Mesenchymal stem cell (in vitro differentiated cells and primary cell): ENCODE measurements around the gene ELAVL1.
A peak's percentile ranks its signal among the peaks of the same experiment; 100 is the strongest.

ENCODE experiments used
- DNase-seq: peaks from one replicate; pipeline ENCODE4 v3.0.0-alpha.2; 2013
- H2AFZ ChIP-seq: one replicate; pipeline ENCODE4 v1.6.1; 2013; ENCODE audit warnings: low read depth, mild to moderate bottlenecking, control low read depth, inconsistent platforms, low read length, moderate library complexity
- H2AK5ac ChIP-seq: 2 replicates; pipeline ENCODE4 v1.6.1; 2013; ENCODE audit warnings: low read length, moderate library complexity, mild to moderate bottlenecking, inconsistent platforms; ENCODE audit not compliant: severe bottlenecking
- H2BK120ac ChIP-seq: one replicate; pipeline ENCODE4 v1.6.1; 2013; ENCODE audit warnings: low read depth, mild to moderate bottlenecking, inconsistent platforms, low read length, moderate library complexity
- H2BK12ac ChIP-seq, 2 experiments: one replicate each; pipeline ENCODE4 v1.6.1; 2013; ENCODE audit warnings: inconsistent platforms in 2 of 2, low read length in 2 of 2, mild to moderate bottlenecking in 2 of 2, moderate library complexity in 2 of 2, control low read depth in 1 of 2
- H2BK15ac ChIP-seq: one replicate; pipeline ENCODE4 v1.6.1; 2013; ENCODE audit warnings: mild to moderate bottlenecking, low read depth, inconsistent platforms; ENCODE audit not compliant: poor library complexity, severe bottlenecking
- H2BK5ac ChIP-seq: 2 replicates; pipeline ENCODE4 v1.6.1; 2013; ENCODE audit warnings: low read depth, mild to moderate bottlenecking, low read length, control low read depth, inconsistent platforms; ENCODE audit not compliant: poor library complexity, severe bottlenecking
- H3K14ac ChIP-seq, 2 experiments: one replicate each; pipeline ENCODE4 v1.6.1; 2013; ENCODE audit warnings: inconsistent platforms in 2 of 2, low read length in 2 of 2, control low read depth in 1 of 2, mild to moderate bottlenecking in 1 of 2, moderate library complexity in 1 of 2
- H3K18ac ChIP-seq, 2 experiments: one replicate each; pipeline ENCODE4 v1.6.1; 2013; ENCODE audit warnings: inconsistent platforms in 2 of 2, low read length in 2 of 2, control low read depth in 1 of 2, low read depth in 1 of 2, mild to moderate bottlenecking in 1 of 2
- H3K23ac ChIP-seq, 2 experiments: one replicate each; pipeline ENCODE4 v1.6.1; 2013; ENCODE audit warnings: inconsistent platforms in 2 of 2, low read length in 2 of 2, mild to moderate bottlenecking in 2 of 2, moderate library complexity in 2 of 2, control low read depth in 1 of 2
- H3K27ac ChIP-seq: 2 replicates; pipeline ENCODE4 v1.5.1; 2013; ENCODE audit warnings: mild to moderate bottlenecking, moderate library complexity, low read length, control low read depth, inconsistent platforms; ENCODE audit not compliant: poor library complexity, severe bottlenecking
- H3K27me3 ChIP-seq, 2 experiments: 2 replicates each; pipeline versions ENCODE4 v1.6.1 to v1.7.0; 2013; ENCODE audit warnings: low read length in 2 of 2, mild to moderate bottlenecking in 2 of 2, moderate library complexity in 2 of 2, control low read depth in 1 of 2, inconsistent platforms in 1 of 2; ENCODE audit not compliant: control insufficient read depth in 1 of 2, insufficient read depth in 1 of 2
- H3K36me3 ChIP-seq, 2 experiments: 2 replicates each; pipeline versions ENCODE4 v1.6.1 to v1.7.0; 2013; ENCODE audit warnings: low read length in 2 of 2, control low read depth in 1 of 2, inconsistent platforms in 1 of 2, low read depth in 1 of 2, mild to moderate bottlenecking in 1 of 2; ENCODE audit not compliant: insufficient read depth in 2 of 2, control insufficient read depth in 1 of 2
- H3K4ac ChIP-seq, 2 experiments: one replicate each; pipeline ENCODE4 v1.6.1; 2013; ENCODE audit warnings: inconsistent platforms in 2 of 2, low read length in 2 of 2, mild to moderate bottlenecking in 2 of 2, moderate library complexity in 2 of 2, control low read depth in 1 of 2, low read depth in 1 of 2
- H3K4me1 ChIP-seq: 2 replicates; pipeline ENCODE4 v1.6.1; 2013; ENCODE audit warnings: low read depth, low read length, control low read depth; ENCODE audit not compliant: control insufficient read depth, insufficient read depth
- H3K4me2 ChIP-seq: 2 replicates; pipeline ENCODE4 v1.6.1; 2013; ENCODE audit warnings: low read length, mild to moderate bottlenecking, inconsistent platforms; ENCODE audit not compliant: poor library complexity, severe bottlenecking
- H3K4me3 ChIP-seq, 2 experiments: 2 replicates each; pipeline versions ENCODE4 v1.5.1 to v1.7.0; 2013; ENCODE audit warnings: low read length in 2 of 2, mild to moderate bottlenecking in 2 of 2, control low read depth in 1 of 2, low read depth in 1 of 2; ENCODE audit not compliant: insufficient read depth in 1 of 2
- H3K79me1 ChIP-seq: replicated peaks from 2 replicates; pipeline ENCODE4 v1.6.1; 2013; ENCODE audit warnings: mild to moderate bottlenecking, control low read depth, low read length, inconsistent platforms; ENCODE audit not compliant: poor library complexity, severe bottlenecking
- H3K9ac ChIP-seq: 2 replicates; pipeline ENCODE4 v1.7.0; 2013; ENCODE audit warnings: mild to moderate bottlenecking, low read length, moderate library complexity
- H3K9me3 ChIP-seq: 2 replicates; pipeline ENCODE4 v1.7.0; 2013; ENCODE audit warnings: mild to moderate bottlenecking, low read length; ENCODE audit not compliant: control insufficient read depth
- H4K8ac ChIP-seq: one replicate; pipeline ENCODE4 v1.6.1; 2013; ENCODE audit warnings: inconsistent platforms, mild to moderate bottlenecking, low read length, moderate library complexity
- H4K91ac ChIP-seq: one replicate; pipeline ENCODE4 v1.6.1; 2013; ENCODE audit warnings: mild to moderate bottlenecking, low read length, inconsistent platforms
- WGBS: methylation state at CpG from one replicate; pipeline ENCODE4 v1.1.7; 2013; ENCODE audit warnings: mixed read lengths; 5-methylcytosine and 5-hydroxymethylcytosine counted together

Gene ELAVL1

GRCh38 chr19:7921302-7921966 is 84.0 kb downstream of the ELAVL1 start:
- Histone ChIP-seq H3K27ac (no peak overlapping the region), H3K18ac (peak overlapping the region in 1 of 2 experiments; percentile 80), H2BK5ac (no peak overlapping the region), H2AFZ (no peak overlapping the region), H3K9ac (peak overlapping the region; percentile 84), H2BK12ac (no peak overlapping the region), H3K4me2 (peak overlapping the region; percentile 77), H2AK5ac (no peak overlapping the region), H4K8ac (no peak overlapping the region), H2BK120ac (no peak overlapping the region), H3K4ac (no peak overlapping the region), H4K91ac (no peak overlapping the region), H3K23ac (no peak overlapping the region), H3K4me3 (peak overlapping the region in 1 of 2 experiments; percentile 83), H3K27me3 (peaks cover 4 to 16% of the 10 kb centered on the region in 2 experiments), H3K79me1 (peaks cover 9% of the 10 kb centered on the region), H3K4me1 (peaks cover 50% of the 10 kb centered on the region), H3K14ac (no peak overlapping the region), H3K36me3 (peaks cover 18 to 34% of the 10 kb centered on the region in 2 experiments), H3K9me3 (no peaks in the 10 kb centered on the region), H2BK15ac (no peak overlapping the region)
- no peak for DNase-seq
- 87% methylated on average over 15 of the region's 17 CpGs for WGBS

GRCh38 chr19:7920519-7921301 is 84.7 kb downstream of the ELAVL1 start:
- peak overlapping the region in 1 of 2 experiments; percentile 79 for H3K14ac ChIP-seq

GRCh38 chr19:7919610-7920518 is 85.6 kb downstream of the ELAVL1 start, which contains the start of gene SNAPC2:
Gene SNAPC2, plus strand, starts transcription at chr19:7920338. Its CDS starts 29 bp downstream, at chr19:7920367.
- Histone ChIP-seq H3K4me2 (peak within 1 kb of the TSS; percentile 77), H3K36me3 (peaks cover 18 to 38% of the 10 kb centered on the region in 2 experiments), H3K9ac (peak within 1 kb of the TSS; percentile 84), H2BK15ac (peak within 1 kb of the TSS; percentile 95), H2BK120ac (no peak within 1 kb of the TSS), H3K14ac (peak within 1 kb of the TSS in 1 of 2 experiments; percentile 79), H3K27ac (peak within 1 kb of the TSS; percentile 30), H3K79me1 (peaks cover 9% of the 10 kb centered on the region), H2BK12ac (peak within 1 kb of the TSS in 1 of 2 experiments; percentile 0), H3K4me1 (peaks cover 46% of the 10 kb centered on the region), H3K18ac (peak within 1 kb of the TSS; percentile 26 to 80), H2AFZ (peak within 1 kb of the TSS; percentile 96), H3K27me3 (peaks cover 17 to 26% of the 10 kb centered on the region in 2 experiments), H4K8ac (peak within 1 kb of the TSS; percentile 7), H3K23ac (no peak within 1 kb of the TSS), H3K4me3 (peak within 1 kb of the TSS; percentile 81 to 94), H3K4ac (peak within 1 kb of the TSS; percentile 48 to 91), H2AK5ac (peak within 1 kb of the TSS; percentile 0), H4K91ac (peak within 1 kb of the TSS; percentile 66), H2BK5ac (peak within 1 kb of the TSS; percentile 54), H3K9me3 (no peaks in the 10 kb centered on the region)
- WGBS: 19% methylated on average over 62 of the region's 62 CpGs
- peak; percentile 93 for DNase-seq

More at GRCh38 chr19:7920519-7921301, 84.7 kb downstream of the ELAVL1 start:
- Histone ChIP-seq H3K4me1 (peaks cover 53% of the 10 kb centered on the region), H3K27me3 (peaks cover 9 to 20% of the 10 kb centered on the region in 2 experiments), H4K91ac (no peak overlapping the region), H2AK5ac (no peak overlapping the region), H4K8ac (no peak overlapping the region), H2BK120ac (no peak overlapping the region), H3K79me1 (peaks cover 9% of the 10 kb centered on the region), H3K9me3 (no peaks in the 10 kb centered on the region), H2BK5ac (peak overlapping the region; percentile 54), H3K27ac (peak overlapping the region; percentile 30), H3K4me2 (peak overlapping the region; percentile 77), H2AFZ (peak overlapping the region; percentile 96), H3K4me3 (peak overlapping the region; percentile 81 to 94), H3K4ac (peak overlapping the region in 1 of 2 experiments; percentile 91), H3K36me3 (peaks cover 18 to 34% of the 10 kb centered on the region in 2 experiments), H2BK12ac (no peak overlapping the region), H3K18ac (peak overlapping the region; percentile 26 to 80), H3K23ac (no peak overlapping the region), H2BK15ac (peak overlapping the region; percentile 85), H3K9ac (peak overlapping the region; percentile 84)
- peak; percentile 94 for DNase-seq
- 7% methylated on average over 53 of the region's 62 CpGs for WGBS
